Ishikawa (cell line): ENCODE data around the gene CUBN.

Experiments used
- CEBPB ChIP-seq: IDR thresholded peaks from 2 replicates; pipeline ENCODE4 v1.6.1; 2012
- CREB1 ChIP-seq: IDR thresholded peaks from 2 replicates; pipeline ENCODE4 v1.6.1; 2012; ENCODE audit warnings: low read depth
- EGR1 ChIP-seq: IDR thresholded peaks from 2 replicates; pipeline ENCODE4 v1.6.1; 2012
- EP300 ChIP-seq: IDR thresholded peaks from 2 replicates; pipeline ENCODE4 v1.6.1; 2012; ENCODE audit warnings: borderline replicate concordance
- FOXM1 ChIP-seq: IDR thresholded peaks from 2 replicates; pipeline ENCODE4 v1.6.1; 2012; ENCODE audit warnings: low read depth, borderline replicate concordance
- NFIC ChIP-seq: IDR thresholded peaks from 2 replicates; pipeline ENCODE4 v1.6.1; 2012
- RAD21 ChIP-seq: IDR thresholded peaks from 2 replicates; pipeline ENCODE4 v1.6.1; 2012; ENCODE audit warnings: low read depth
- TAF1 ChIP-seq: IDR thresholded peaks from 2 replicates; pipeline ENCODE4 v1.6.1; 2012; ENCODE audit warnings: low read depth, mild to moderate bottlenecking
- TCF12 ChIP-seq: IDR thresholded peaks from 2 replicates; pipeline ENCODE4 v1.6.1; 2012; ENCODE audit warnings: low read depth
- TEAD4 ChIP-seq: IDR thresholded peaks from 2 replicates; pipeline ENCODE4 v1.6.1; 2012
- YY1 ChIP-seq: IDR thresholded peaks from 2 replicates; pipeline ENCODE4 v1.6.1; 2012; ENCODE audit warnings: low read depth
- ZBTB7A ChIP-seq: IDR thresholded peaks from 2 replicates; pipeline ENCODE4 v1.6.1; 2012; ENCODE audit warnings: low read depth
- TF ChIP-seq, protein P1 (sequence below): IDR thresholded peaks from 2 replicates; pipeline ENCODE4 v1.6.1; 2012
- TF ChIP-seq, protein P2 (sequence below): IDR thresholded peaks from 2 replicates; pipeline ENCODE4 v1.6.1; 2012; ENCODE audit warnings: low read depth, mild to moderate bottlenecking
- TF ChIP-seq, protein P3 (sequence below): IDR thresholded peaks from 2 replicates; pipeline ENCODE4 v1.6.1; 2012

The CUBN gene

DNA sequence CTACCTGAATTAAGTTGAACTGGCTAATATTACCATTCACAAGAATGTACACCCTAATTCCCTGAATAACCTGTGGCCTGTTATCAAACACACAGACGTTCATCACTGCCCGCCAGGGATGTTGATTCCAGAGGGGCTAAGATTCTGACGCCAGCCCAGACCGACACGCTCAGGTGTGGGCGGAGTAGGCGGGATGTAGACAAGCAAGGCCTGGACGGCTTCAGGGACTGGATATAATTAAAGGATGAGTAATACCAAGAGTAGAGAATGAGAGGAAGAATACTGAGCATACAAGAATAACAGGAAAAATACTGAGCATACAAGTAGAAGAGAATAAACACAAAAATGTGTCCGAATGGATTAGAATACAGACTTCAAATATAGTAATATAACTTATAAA is 29.0 kb downstream of the CUBN start:
- no peak for TF ChIP-seq TCF12
- no peak for TF ChIP-seq TAF1
- TF ChIP-seq EP300 = no peak
- TF ChIP-seq CREB1 = no peak
- TF ChIP-seq RAD21 = no peak
- no peak for TF ChIP-seq CEBPB
- TF ChIP-seq ZBTB7A = no peak
- TF ChIP-seq TEAD4 = no peak
- TF ChIP-seq, protein P1, sequence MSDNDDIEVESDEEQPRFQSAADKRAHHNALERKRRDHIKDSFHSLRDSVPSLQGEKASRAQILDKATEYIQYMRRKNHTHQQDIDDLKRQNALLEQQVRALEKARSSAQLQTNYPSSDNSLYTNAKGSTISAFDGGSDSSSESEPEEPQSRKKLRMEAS = no peak
- TF ChIP-seq, protein P2, sequence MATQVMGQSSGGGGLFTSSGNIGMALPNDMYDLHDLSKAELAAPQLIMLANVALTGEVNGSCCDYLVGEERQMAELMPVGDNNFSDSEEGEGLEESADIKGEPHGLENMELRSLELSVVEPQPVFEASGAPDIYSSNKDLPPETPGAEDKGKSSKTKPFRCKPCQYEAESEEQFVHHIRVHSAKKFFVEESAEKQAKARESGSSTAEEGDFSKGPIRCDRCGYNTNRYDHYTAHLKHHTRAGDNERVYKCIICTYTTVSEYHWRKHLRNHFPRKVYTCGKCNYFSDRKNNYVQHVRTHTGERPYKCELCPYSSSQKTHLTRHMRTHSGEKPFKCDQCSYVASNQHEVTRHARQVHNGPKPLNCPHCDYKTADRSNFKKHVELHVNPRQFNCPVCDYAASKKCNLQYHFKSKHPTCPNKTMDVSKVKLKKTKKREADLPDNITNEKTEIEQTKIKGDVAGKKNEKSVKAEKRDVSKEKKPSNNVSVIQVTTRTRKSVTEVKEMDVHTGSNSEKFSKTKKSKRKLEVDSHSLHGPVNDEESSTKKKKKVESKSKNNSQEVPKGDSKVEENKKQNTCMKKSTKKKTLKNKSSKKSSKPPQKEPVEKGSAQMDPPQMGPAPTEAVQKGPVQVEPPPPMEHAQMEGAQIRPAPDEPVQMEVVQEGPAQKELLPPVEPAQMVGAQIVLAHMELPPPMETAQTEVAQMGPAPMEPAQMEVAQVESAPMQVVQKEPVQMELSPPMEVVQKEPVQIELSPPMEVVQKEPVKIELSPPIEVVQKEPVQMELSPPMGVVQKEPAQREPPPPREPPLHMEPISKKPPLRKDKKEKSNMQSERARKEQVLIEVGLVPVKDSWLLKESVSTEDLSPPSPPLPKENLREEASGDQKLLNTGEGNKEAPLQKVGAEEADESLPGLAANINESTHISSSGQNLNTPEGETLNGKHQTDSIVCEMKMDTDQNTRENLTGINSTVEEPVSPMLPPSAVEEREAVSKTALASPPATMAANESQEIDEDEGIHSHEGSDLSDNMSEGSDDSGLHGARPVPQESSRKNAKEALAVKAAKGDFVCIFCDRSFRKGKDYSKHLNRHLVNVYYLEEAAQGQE = no peak
- TF ChIP-seq NFIC = no peak
- no peak for TF ChIP-seq EGR1
- no peak for TF ChIP-seq YY1
- TF ChIP-seq, protein P3, sequence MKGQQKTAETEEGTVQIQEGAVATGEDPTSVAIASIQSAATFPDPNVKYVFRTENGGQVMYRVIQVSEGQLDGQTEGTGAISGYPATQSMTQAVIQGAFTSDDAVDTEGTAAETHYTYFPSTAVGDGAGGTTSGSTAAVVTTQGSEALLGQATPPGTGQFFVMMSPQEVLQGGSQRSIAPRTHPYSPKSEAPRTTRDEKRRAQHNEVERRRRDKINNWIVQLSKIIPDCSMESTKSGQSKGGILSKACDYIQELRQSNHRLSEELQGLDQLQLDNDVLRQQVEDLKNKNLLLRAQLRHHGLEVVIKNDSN = no peak

DNA sequence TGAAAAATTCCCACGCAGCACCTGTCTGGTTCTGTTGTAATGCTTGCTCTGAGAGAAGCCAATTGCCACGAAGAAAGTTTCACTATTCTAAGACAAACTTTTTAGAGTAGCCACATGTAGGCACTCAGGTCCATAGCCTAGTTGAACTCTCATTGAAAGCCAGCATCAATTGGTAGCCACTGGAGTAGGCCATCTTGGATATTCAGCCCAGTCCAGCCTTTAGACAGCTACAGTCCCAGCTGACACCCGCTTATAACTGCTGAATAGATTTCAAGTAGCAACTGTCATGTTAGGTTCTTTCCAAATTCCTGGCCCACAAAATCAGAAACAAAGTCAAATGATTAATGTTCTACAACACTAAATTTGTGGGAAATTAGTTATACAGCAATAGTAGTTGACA is 31.6 kb downstream of the CUBN start:
- TF ChIP-seq TCF12 (no peak), EP300 (no peak), CEBPB (no peak), TAF1 (no peak), EGR1 (no peak), RAD21 (no peak), TEAD4 (no peak), FOXM1 (no peak), CREB1 (no peak), ZBTB7A (no peak), NFIC (no peak), YY1 (no peak)
- TF ChIP-seq, protein P2 = no peak
- TF ChIP-seq, protein P1 = no peak
- TF ChIP-seq, protein P3 = no peak

DNA sequence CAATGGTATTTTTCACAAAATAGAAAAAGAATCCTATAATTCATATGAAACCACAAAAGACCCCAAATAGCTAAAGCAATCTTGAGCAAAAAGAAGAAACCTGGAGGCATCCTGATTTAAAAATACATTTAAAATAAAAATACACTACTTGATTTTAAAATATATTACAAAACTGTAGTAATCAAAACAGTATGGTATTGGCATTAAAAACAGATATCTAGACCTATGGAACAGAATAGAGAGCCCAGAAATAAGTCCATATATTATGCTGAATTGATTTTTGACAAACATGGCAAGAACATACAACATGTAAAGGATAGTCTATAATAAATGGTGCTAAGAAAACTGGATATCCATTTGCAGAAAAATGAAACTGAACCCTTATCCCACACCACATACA is 34.8 kb downstream of the CUBN start:
- no peak for TF ChIP-seq TEAD4
- TF ChIP-seq, protein P1 = no peak
- no peak for TF ChIP-seq FOXM1
- TF ChIP-seq CREB1 = no peak
- no peak for TF ChIP-seq TAF1
- TF ChIP-seq EGR1 = no peak
- TF ChIP-seq TCF12 = no peak
- no peak for TF ChIP-seq ZBTB7A
- TF ChIP-seq, protein P2 = no peak
- no peak for TF ChIP-seq RAD21
- TF ChIP-seq, protein P3 = no peak
- TF ChIP-seq EP300 = no peak
- no peak for TF ChIP-seq NFIC
- no peak for TF ChIP-seq CEBPB
- no peak for TF ChIP-seq YY1
